ENCODE results near the gene ZNF385D. TPM values are rescaled to one million over a fixed set of nuclear protein-coding genes. Genes with fewer than 3 reads are reported as not detected.

Gene ZNF385D
- polyA plus RNA-seq, 1 of the 3 experiments (the other 2 are of a cell fraction) = 1.8 TPM

- TF ChIP-seq FOXJ3 (CRISPR knock-in tag; IDR thresholded peaks at IDR 0.05) (no peak), EZH2phosphoT487 (IDR thresholded peaks at IDR 0.05; ENCODE audit: borderline replicate concordance, low read depth) (no peak), NFIC (IDR thresholded peaks at IDR 0.05; ENCODE audit: borderline replicate concordance) (no peak), CTCF (IDR thresholded peaks at IDR 0.05) (no peak), TCF12 (IDR thresholded peaks at IDR 0.05) (no peak), RCOR1 (IDR thresholded peaks at IDR 0.05; ENCODE audit: low read length) (no peak), FOSL2 (IDR thresholded peaks at IDR 0.05; ENCODE audit: borderline replicate concordance, low read depth) (no peak), CHD2 (IDR thresholded peaks at IDR 0.05; ENCODE audit: low read length, partially characterized antibody) (no peak), FOXM1 (IDR thresholded peaks at IDR 0.05; ENCODE audit: low read depth) (no peak), NRF1 (IDR thresholded peaks at IDR 0.05; ENCODE audit: low read depth, low read length) (no peak), RFX5 (IDR thresholded peaks at IDR 0.05; ENCODE audit: low read length) (no peak), USF1 (IDR thresholded peaks at IDR 0.05; ENCODE audit: borderline replicate concordance, low read depth) (no peak), MXI1 (IDR thresholded peaks at IDR 0.05; ENCODE audit: low read depth, low read length) (no peak), SMC3 (IDR thresholded peaks at IDR 0.05; ENCODE audit: low read depth, low read length) (no peak), POLR2AphosphoS5 (IDR thresholded peaks at IDR 0.05; ENCODE audit: low read depth, low read length) (no peak), ZBTB33 (IDR thresholded peaks at IDR 0.05; ENCODE audit: borderline replicate concordance, low read depth) (no peak)
- Histone ChIP-seq H3K4me2 (no peak overlapping the region), H3K9me2 (no peaks in the 10 kb centered on the region), H3K27ac (ENCODE audit: low read depth in 2 of 2, low read length in 1 of 2) (no peak overlapping the region), H3K27me3 (ENCODE audit: insufficient read depth) (no peaks in the 10 kb centered on the region), H3K4me1 (ENCODE audit: control insufficient read depth in 1 of 2, insufficient read depth in 2 of 2, low read depth in 1 of 2, low read length in 1 of 2) (no peaks in the 10 kb centered on the region), H3K79me2 (ENCODE audit: insufficient read depth) (no peaks in the 10 kb centered on the region), H3K9me3 (no peaks in the 10 kb centered on the region), H3K4me3 (ENCODE audit: low read depth in 2 of 2, low read length in 1 of 2) (no peak overlapping the region), H3K9ac (no peak overlapping the region), H3K36me3 (replicated peaks in 1 of 2; ENCODE audit: control insufficient read depth in 1 of 2, insufficient read depth in 2 of 2, low read length in 1 of 2) (no peaks in the 10 kb centered on the region), H4K20me1 (ENCODE audit: insufficient read depth) (no peaks in the 10 kb centered on the region), H2AFZ (ENCODE audit: low read depth) (no peak overlapping the region), H3F3A (replicated peaks; ENCODE audit: insufficient read depth) (no peaks in the 10 kb centered on the region)
- no peak for DNase-seq
- WGBS (ENCODE audit: low lambda C conversion rate) = 40% methylated on average over 4 of the region's 4 CpGs
- ChIA-PET POLR2A (no interaction called here), CTCF (interaction anchor here (0.7 kb wide), 1 partner anchor 34 kb away, joined by 3 read pairs; no protein-coding TSS in a partner anchor)
Observed at GRCh38 chr3:21505711-21506460, 245.1 kb downstream of the ZNF385D start.

Data from SK-N-SH (cell line).